ENCODE results near the gene PARD6G.

The PARD6G gene

DNA sequence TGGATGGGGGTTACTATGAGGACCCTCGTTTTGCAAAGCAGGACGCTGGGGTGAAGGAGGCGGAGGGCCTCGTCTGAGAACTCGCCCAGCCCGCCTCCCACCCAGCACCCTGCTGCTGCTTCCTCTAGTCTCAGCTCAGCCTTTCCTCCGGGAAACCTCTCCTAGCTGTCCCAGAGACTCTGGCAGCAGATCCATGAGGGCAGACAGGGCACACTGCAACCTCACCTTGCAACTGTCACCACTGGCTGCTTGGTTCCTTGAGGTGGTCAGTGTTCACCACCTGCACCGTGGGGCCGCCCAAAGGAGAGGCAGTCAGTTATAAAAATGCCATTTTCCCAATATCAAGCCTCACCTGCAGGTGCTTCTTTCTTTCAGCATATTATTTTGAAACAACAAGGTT lies 45.6 kb downstream of the PARD6G start:
- peaks cover 4% of the 10 kb centered on the region for H3K79me1 ChIP-seq (replicated peaks; ENCODE audit: low read length, poor library complexity, severe bottlenecking)
- no peak for DNase-seq
- H3K23ac ChIP-seq (ENCODE audit: low read length in 2 of 2) = no peak overlapping the region
- H2AK5ac ChIP-seq (ENCODE audit: low read length, severe bottlenecking) = no peak overlapping the region
- 83% methylated on average over 8 of the region's 9 CpGs for WGBS
- peaks cover 0 to 8% of the 10 kb centered on the region in 2 experiments for H3K27me3 ChIP-seq (ENCODE audit: control insufficient read depth in 1 of 2, insufficient read depth in 1 of 2, low read length in 2 of 2)
- H4K8ac ChIP-seq (ENCODE audit: low read length) = no peak overlapping the region
- peaks cover 20% of the 10 kb centered on the region for H3K4me1 ChIP-seq (ENCODE audit: control insufficient read depth, insufficient read depth, low read depth, low read length)
- no peaks in the 10 kb centered on the region for H3K9me3 ChIP-seq (ENCODE audit: control insufficient read depth, low read length)
- no peak overlapping the region for H2BK5ac ChIP-seq (ENCODE audit: low read depth, low read length, poor library complexity, severe bottlenecking)
- no peak overlapping the region for H3K4me3 ChIP-seq (ENCODE audit: insufficient read depth in 1 of 2, low read depth in 1 of 2, low read length in 2 of 2)
- no peak overlapping the region for H3K9ac ChIP-seq (ENCODE audit: low read length)
- no peak overlapping the region for H2BK15ac ChIP-seq (ENCODE audit: low read depth, poor library complexity, severe bottlenecking)
- H3K18ac ChIP-seq (ENCODE audit: low read depth in 1 of 2, low read length in 2 of 2) = no peak overlapping the region
- no peak overlapping the region for H2BK120ac ChIP-seq (ENCODE audit: low read depth, low read length)
- H2AFZ ChIP-seq (ENCODE audit: low read depth, low read length) = no peak overlapping the region
- H2BK12ac ChIP-seq (ENCODE audit: low read length in 2 of 2) = no peak overlapping the region
- H3K4me2 ChIP-seq (ENCODE audit: low read length, poor library complexity, severe bottlenecking) = no peak overlapping the region
- peaks cover 0 to 7% of the 10 kb centered on the region in 2 experiments for H3K36me3 ChIP-seq (ENCODE audit: control insufficient read depth in 1 of 2, insufficient read depth in 2 of 2, low read depth in 1 of 2, low read length in 2 of 2)
- no peak overlapping the region for H3K27ac ChIP-seq (ENCODE audit: low read length, poor library complexity, severe bottlenecking)
- no peak overlapping the region for H4K91ac ChIP-seq (ENCODE audit: low read length)
- H3K14ac ChIP-seq (ENCODE audit: low read length in 2 of 2) = no peak overlapping the region
- no peak overlapping the region for H3K4ac ChIP-seq (ENCODE audit: low read depth in 1 of 2, low read length in 2 of 2)

DNA sequence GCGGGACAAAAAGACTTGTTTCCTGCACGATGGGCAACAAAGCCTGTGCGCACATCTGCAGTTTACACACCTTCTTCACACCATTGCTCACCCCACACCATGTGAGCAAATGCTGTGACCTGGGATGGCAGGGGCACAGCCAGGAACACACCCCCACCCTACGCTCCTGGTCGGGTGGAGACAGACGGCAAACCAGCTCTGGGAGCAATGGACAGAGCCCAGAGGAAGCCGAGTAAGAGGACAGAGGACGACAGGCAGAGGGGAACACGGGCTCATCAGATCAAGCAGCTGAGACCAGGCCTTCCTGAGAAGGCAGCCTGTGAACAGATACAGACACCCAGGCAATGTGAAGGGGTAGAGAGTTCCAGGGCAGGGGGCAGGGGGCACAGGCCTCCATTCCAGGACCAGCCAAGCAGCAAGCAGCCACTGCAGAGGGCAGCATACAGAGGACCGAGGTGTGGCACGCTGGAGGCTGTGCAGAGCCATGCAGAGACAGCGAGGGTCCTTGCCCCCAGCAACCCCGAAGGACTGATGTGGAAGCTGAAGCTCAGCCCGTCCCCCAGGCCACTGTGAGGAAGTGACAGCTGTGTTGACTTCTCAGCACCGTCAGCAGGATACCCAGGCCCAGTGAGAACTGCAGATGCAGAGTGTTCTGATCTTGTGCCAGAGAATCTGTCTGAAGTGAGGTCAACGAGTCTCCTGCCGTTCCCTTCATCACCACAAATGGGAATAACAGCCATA lies 46.2 kb downstream of the PARD6G start:
- Histone ChIP-seq H3K4me3 (ENCODE audit: insufficient read depth in 1 of 2, low read depth in 1 of 2, low read length in 2 of 2) (no peak overlapping the region), H2BK5ac (ENCODE audit: low read depth, low read length, poor library complexity, severe bottlenecking) (no peak overlapping the region), H3K79me1 (replicated peaks; ENCODE audit: low read length, poor library complexity, severe bottlenecking) (peaks cover 4% of the 10 kb centered on the region), H2AK5ac (ENCODE audit: low read length, severe bottlenecking) (no peak overlapping the region), H2BK15ac (ENCODE audit: low read depth, poor library complexity, severe bottlenecking) (no peak overlapping the region), H4K91ac (ENCODE audit: low read length) (peak overlapping the region; percentile 12), H3K23ac (ENCODE audit: low read length in 2 of 2) (no peak overlapping the region), H3K27me3 (ENCODE audit: control insufficient read depth in 1 of 2, insufficient read depth in 1 of 2, low read length in 2 of 2) (peaks cover 0 to 8% of the 10 kb centered on the region in 2 experiments), H3K9ac (ENCODE audit: low read length) (no peak overlapping the region), H3K9me3 (ENCODE audit: control insufficient read depth, low read length) (no peaks in the 10 kb centered on the region), H3K4me2 (ENCODE audit: low read length, poor library complexity, severe bottlenecking) (no peak overlapping the region), H3K4ac (ENCODE audit: low read depth in 1 of 2, low read length in 2 of 2) (no peak overlapping the region), H4K8ac (ENCODE audit: low read length) (no peak overlapping the region), H3K14ac (ENCODE audit: low read length in 2 of 2) (peak overlapping the region in 1 of 2 experiments; percentile 2), H2BK120ac (ENCODE audit: low read depth, low read length) (no peak overlapping the region), H2BK12ac (ENCODE audit: low read length in 2 of 2) (no peak overlapping the region), H2AFZ (ENCODE audit: low read depth, low read length) (no peak overlapping the region), H3K18ac (ENCODE audit: low read depth in 1 of 2, low read length in 2 of 2) (no peak overlapping the region), H3K4me1 (ENCODE audit: control insufficient read depth, insufficient read depth, low read depth, low read length) (peaks cover 20% of the 10 kb centered on the region), H3K27ac (ENCODE audit: low read length, poor library complexity, severe bottlenecking) (no peak overlapping the region), H3K36me3 (ENCODE audit: control insufficient read depth in 1 of 2, insufficient read depth in 2 of 2, low read depth in 1 of 2, low read length in 2 of 2) (peaks cover 0 to 7% of the 10 kb centered on the region in 2 experiments)
- 65% methylated on average over 17 of the region's 17 CpGs for WGBS
- DNase-seq = no peak

DNA sequence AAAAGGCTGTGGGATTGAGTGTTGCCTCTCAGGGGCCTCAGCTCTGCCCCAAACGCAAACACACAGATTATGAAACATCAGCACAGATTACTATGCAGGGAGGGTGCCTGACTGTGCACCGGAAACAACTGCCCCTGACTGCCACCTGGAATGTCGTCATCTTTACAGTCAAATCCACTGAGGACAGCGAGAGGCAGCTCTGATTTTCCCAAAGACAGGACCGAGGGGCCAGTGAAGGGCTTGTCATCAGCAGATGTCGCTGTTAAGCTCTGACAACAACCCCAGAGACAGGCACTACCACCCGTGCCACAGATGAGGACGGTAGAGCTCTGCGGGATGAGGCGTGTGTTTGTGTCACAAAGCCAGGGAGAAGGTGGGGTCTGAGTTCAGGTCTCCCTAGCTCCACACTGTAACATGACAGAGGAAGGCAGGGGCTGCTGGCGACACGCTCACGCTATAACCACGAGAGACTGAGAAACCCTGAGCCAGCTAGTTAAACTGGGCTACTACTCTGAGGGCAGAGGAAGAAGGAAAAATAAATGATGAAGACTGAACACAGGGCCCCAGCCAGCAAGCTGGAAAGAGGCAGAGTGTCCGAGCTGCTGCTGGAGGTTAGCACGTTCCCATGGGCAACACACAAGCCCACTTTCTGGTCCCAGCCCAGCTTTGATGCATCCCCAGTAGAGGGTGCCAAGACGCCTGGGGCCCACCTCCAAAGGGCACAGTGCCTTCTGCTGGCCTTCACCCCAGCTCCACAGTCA lies 47.0 kb downstream of the PARD6G start:
- H3K9ac ChIP-seq (ENCODE audit: low read length) = no peak overlapping the region
- H3K9me3 ChIP-seq (ENCODE audit: control insufficient read depth, low read length) = no peaks in the 10 kb centered on the region
- no peak overlapping the region for H3K27ac ChIP-seq (ENCODE audit: low read length, poor library complexity, severe bottlenecking)
- H2BK120ac ChIP-seq (ENCODE audit: low read depth, low read length) = no peak overlapping the region
- DNase-seq = peak; percentile 46
- H3K4me3 ChIP-seq (ENCODE audit: insufficient read depth in 1 of 2, low read depth in 1 of 2, low read length in 2 of 2) = no peak overlapping the region
- H3K18ac ChIP-seq (ENCODE audit: low read depth in 1 of 2, low read length in 2 of 2) = no peak overlapping the region
- H3K36me3 ChIP-seq (ENCODE audit: control insufficient read depth in 1 of 2, insufficient read depth in 2 of 2, low read depth in 1 of 2, low read length in 2 of 2) = peaks cover 0 to 7% of the 10 kb centered on the region in 2 experiments
- H3K14ac ChIP-seq (ENCODE audit: low read length in 2 of 2) = no peak overlapping the region
- H2BK15ac ChIP-seq (ENCODE audit: low read depth, poor library complexity, severe bottlenecking) = no peak overlapping the region
- peaks cover 0 to 8% of the 10 kb centered on the region in 2 experiments for H3K27me3 ChIP-seq (ENCODE audit: control insufficient read depth in 1 of 2, insufficient read depth in 1 of 2, low read length in 2 of 2)
- H4K8ac ChIP-seq (ENCODE audit: low read length) = no peak overlapping the region
- no peak overlapping the region for H2BK5ac ChIP-seq (ENCODE audit: low read depth, low read length, poor library complexity, severe bottlenecking)
- no peak overlapping the region for H3K4me2 ChIP-seq (ENCODE audit: low read length, poor library complexity, severe bottlenecking)
- no peak overlapping the region for H2AK5ac ChIP-seq (ENCODE audit: low read length, severe bottlenecking)
- peaks cover 4% of the 10 kb centered on the region for H3K79me1 ChIP-seq (replicated peaks; ENCODE audit: low read length, poor library complexity, severe bottlenecking)
- H2AFZ ChIP-seq (ENCODE audit: low read depth, low read length) = no peak overlapping the region
- H3K23ac ChIP-seq (ENCODE audit: low read length in 2 of 2) = no peak overlapping the region
- WGBS = 66% methylated on average over 17 of the region's 17 CpGs
- H2BK12ac ChIP-seq (ENCODE audit: low read length in 2 of 2) = no peak overlapping the region
- peaks cover 20% of the 10 kb centered on the region for H3K4me1 ChIP-seq (ENCODE audit: control insufficient read depth, insufficient read depth, low read depth, low read length)
- H4K91ac ChIP-seq (ENCODE audit: low read length) = no peak overlapping the region
- H3K4ac ChIP-seq (ENCODE audit: low read depth in 1 of 2, low read length in 2 of 2) = no peak overlapping the region

GRCh38 chr18:80198994-80199748 lies 48.1 kb downstream of the PARD6G start:
- H2BK5ac ChIP-seq (ENCODE audit: low read depth, low read length, poor library complexity, severe bottlenecking) = no peak overlapping the region

More at GRCh38 chr18:80198994-80199748, 48.1 kb downstream of the PARD6G start:
- Histone ChIP-seq H2AK5ac (ENCODE audit: low read length, severe bottlenecking) (no peak overlapping the region), H3K14ac (ENCODE audit: low read length in 2 of 2) (no peak overlapping the region), H3K4me2 (ENCODE audit: low read length, poor library complexity, severe bottlenecking) (no peak overlapping the region), H3K4me1 (ENCODE audit: control insufficient read depth, insufficient read depth, low read depth, low read length) (peaks cover 20% of the 10 kb centered on the region), H3K79me1 (replicated peaks; ENCODE audit: low read length, poor library complexity, severe bottlenecking) (peaks cover 4% of the 10 kb centered on the region), H3K27ac (ENCODE audit: low read length, poor library complexity, severe bottlenecking) (no peak overlapping the region), H3K23ac (ENCODE audit: low read length in 2 of 2) (no peak overlapping the region), H3K4ac (ENCODE audit: low read depth in 1 of 2, low read length in 2 of 2) (no peak overlapping the region), H4K91ac (ENCODE audit: low read length) (no peak overlapping the region), H3K9ac (ENCODE audit: low read length) (no peak overlapping the region), H3K9me3 (ENCODE audit: control insufficient read depth, low read length) (no peaks in the 10 kb centered on the region), H3K27me3 (ENCODE audit: control insufficient read depth in 1 of 2, insufficient read depth in 1 of 2, low read length in 2 of 2) (peaks cover 0 to 8% of the 10 kb centered on the region in 2 experiments), H2BK12ac (ENCODE audit: low read length in 2 of 2) (no peak overlapping the region), H3K18ac (ENCODE audit: low read depth in 1 of 2, low read length in 2 of 2) (no peak overlapping the region), H3K4me3 (ENCODE audit: insufficient read depth in 1 of 2, low read depth in 1 of 2, low read length in 2 of 2) (no peak overlapping the region), H4K8ac (ENCODE audit: low read length) (no peak overlapping the region), H2AFZ (ENCODE audit: low read depth, low read length) (no peak overlapping the region), H3K36me3 (ENCODE audit: control insufficient read depth in 1 of 2, insufficient read depth in 2 of 2, low read depth in 1 of 2, low read length in 2 of 2) (peaks cover 0 to 7% of the 10 kb centered on the region in 2 experiments), H2BK120ac (ENCODE audit: low read depth, low read length) (no peak overlapping the region), H2BK15ac (ENCODE audit: low read depth, poor library complexity, severe bottlenecking) (no peak overlapping the region)
- WGBS = 95% methylated on average over 15 of the region's 15 CpGs
- no peak for DNase-seq
